HEK293T (cell line): ENCODE measurements around the gene ABCA4.

Source experiments
- FOXA1 ChIP-seq: fragments of 450-650 bp; IDR thresholded peaks from 2 replicates; pipeline ENCODE4 v1.6.1; 2016; ENCODE audit warnings: mild to moderate bottlenecking
- FOXK2 ChIP-seq: fragments of 450-650 bp; IDR thresholded peaks from 2 replicates; pipeline ENCODE4 v1.6.1; 2016; ENCODE audit warnings: mild to moderate bottlenecking
- FOXM1 ChIP-seq: fragments of 450-650 bp; IDR thresholded peaks from 2 replicates; pipeline ENCODE4 v1.6.1; 2017; ENCODE audit warnings: mild to moderate bottlenecking, borderline replicate concordance
- HDGF ChIP-seq: fragments of 450-650 bp; IDR thresholded peaks from 2 replicates; pipeline ENCODE4 v1.6.1; 2017; ENCODE audit warnings: antibody characterized with exemption, borderline replicate concordance
- L3MBTL2 ChIP-seq: fragments of 450-650 bp; conservative IDR thresholded peaks from 2 replicates; pipeline ENCODE4 v1.6.1; 2016; ENCODE audit warnings: mild to moderate bottlenecking
- LEF1 ChIP-seq: fragments of 450-650 bp; IDR thresholded peaks from 2 replicates; pipeline ENCODE4 v1.6.1; 2017; ENCODE audit warnings: mild to moderate bottlenecking, borderline replicate concordance
- SP1 ChIP-seq: fragments of 450-650 bp; IDR thresholded peaks from 2 replicates; pipeline ENCODE4 v1.6.1; 2017
- SUZ12 ChIP-seq: fragments of 450-650 bp; IDR thresholded peaks from 2 replicates; pipeline ENCODE4 v1.6.1; 2016; ENCODE audit warnings: mild to moderate bottlenecking
- TARDBP ChIP-seq: fragments of 450-650 bp; IDR thresholded peaks from 2 replicates; pipeline ENCODE4 v1.6.1; 2016

DNA sequence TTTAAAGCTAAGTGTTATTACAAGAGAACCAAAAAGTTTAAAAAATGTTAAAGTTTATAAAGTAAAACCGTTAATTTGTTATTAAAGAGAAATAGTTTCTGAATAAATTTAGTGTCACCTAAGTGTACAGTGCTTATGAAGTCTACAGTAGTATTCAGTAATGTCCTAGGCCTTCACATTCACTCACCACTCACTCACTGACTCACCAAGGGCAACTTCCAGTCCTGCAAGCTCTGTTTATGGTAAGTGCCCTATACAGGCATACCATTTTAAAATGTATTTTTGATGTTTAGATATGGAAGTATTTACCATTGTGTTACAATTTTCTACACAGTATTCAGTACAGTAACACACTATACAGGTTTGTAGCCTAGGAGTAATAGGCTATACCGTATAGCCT, 151.6 kb downstream of the ABCA4 start:
- TF ChIP-seq FOXM1, result no peak
- TF ChIP-seq LEF1, result no peak
- no peak for TF ChIP-seq TARDBP
- TF ChIP-seq FOXA1, result no peak
- TF ChIP-seq SUZ12, result no peak
- no peak for TF ChIP-seq SP1
- no peak for TF ChIP-seq FOXK2
- TF ChIP-seq HDGF, result no peak
- no peak for TF ChIP-seq L3MBTL2
